Effector CD8-positive, alpha-beta T cell (primary cell): ENCODE results near the gene NRG2.

ENCODE experiments used
- DNase-seq: peaks from one replicate; lab custom pipeline; 2025; lab: John Stamatoyannopoulos, UW

The NRG2 gene

DNA sequence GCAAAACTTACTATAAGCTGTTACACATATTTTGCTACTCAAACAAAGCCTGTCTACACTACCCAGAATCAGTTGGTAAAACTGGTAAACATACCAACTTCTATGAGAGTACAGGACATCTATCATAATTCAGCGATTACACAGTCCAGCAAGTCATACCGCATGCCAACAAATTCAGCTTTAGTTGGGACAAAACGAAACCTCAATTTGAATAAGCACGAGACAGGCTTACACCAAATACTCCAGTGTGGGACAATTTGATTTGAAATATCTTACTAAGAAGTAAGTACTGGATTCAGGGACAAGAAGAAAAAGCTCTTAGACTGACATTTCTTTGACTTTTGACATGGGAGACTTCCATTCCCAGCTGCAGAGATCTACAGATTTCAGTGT is 2.0 kb downstream of the NRG2 start:
- DNase-seq, result no peak

DNA sequence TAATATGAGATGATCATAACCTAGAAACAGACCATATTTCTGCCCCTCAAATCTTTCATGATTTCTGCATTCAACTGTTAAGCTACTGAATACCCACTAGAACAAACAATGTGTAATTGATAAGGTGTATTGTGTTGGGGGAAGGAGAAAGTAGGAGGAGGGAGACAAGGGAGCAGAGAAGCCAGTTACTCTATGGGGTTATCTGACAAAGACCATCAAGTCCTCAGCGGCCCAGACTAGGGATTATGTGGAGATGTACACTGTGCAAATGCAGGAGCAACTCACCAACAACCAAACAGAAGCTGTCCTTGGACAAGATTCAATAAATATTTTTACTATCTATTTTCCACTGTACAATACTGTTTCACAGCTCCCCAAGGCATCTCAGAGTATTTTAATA is 2.7 kb downstream of the NRG2 start:
- no peak for DNase-seq

DNA sequence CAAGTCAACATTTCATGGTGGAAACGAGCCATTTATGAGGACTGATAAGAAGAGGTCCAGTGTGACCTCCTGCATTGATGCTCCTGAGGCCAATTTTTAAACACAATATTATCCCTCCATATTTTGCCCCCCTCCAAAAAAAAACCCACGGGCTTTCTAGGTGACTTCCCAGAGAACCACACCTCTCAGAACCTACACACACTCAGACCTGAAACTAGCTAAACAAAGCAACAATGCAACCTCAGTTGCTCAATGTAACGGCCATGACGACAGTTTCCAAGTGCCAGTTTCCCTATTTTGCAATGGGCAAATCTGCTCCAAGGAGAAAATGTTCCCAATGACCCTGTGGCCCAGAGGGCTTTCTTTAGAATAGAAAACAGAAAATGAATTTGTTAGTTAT is 3.5 kb downstream of the NRG2 start:
- DNase-seq, result no peak

DNA sequence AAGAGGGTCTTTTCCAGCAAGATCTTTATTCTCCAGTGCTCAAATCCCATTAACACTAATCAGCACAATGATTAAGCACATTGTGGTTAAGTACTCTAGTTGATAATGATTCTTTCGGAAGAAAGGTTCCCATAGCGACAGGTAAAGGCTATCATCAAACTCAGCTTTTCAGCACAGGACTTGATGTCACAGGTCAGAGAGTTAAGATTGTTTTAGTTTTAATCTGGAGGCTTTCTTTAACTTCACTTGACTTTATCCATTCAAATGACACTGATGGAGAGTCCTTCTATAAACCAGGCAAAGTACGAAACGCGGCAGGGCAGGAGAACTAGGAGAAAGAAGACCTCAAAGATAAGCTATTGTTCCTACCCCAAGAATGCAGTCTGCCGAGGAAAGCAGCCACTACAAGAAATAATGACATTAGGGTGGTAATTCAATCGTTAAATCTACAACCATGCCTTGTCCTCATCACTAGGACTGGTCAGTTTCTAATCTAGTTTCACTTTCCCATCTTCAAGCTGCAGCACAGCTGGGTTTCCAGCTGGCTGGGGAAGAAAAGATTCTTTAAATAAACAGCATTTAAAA is 4.6 kb downstream of the NRG2 start:
- DNase-seq, result no peak

DNA sequence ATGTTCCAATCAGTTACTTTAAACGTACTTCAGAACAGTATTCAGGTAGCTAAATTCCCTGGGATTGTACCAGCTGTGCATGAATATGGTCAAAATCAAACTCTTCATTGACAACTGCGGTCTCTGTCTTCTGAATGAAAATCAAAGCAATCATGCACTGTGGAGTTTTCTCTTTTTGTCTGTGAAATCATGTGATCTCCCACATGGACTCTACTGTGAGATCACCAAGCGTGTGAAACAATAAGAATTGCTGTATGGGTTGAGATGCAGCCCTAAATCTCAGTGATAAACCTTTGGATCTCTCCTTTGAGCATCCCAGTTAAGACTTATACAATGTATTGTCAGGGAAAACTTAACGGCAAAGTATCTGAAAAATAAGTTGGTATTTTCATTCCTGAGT is 6.1 kb downstream of the NRG2 start:
- DNase-seq, result no peak

DNA sequence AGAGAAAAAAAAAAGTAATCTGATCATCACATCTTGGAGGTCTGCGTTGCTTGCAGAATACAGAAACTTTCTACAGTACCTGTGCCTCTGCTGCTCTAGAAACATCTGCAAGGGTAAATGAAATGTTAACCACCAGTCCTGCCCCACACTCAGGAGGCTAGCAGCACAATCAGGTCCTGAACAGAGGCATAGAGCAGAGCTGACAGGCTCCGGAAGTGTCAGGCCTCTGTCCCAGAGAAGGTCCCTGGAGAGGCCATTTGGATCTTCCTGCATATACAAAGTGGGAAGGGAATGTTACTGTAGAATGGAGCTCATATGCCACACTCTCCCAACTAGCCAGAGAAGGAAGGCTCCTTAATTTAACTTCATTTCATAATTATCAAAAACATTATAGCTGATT is 7.2 kb downstream of the NRG2 start:
- DNase-seq, result no peak

DNA sequence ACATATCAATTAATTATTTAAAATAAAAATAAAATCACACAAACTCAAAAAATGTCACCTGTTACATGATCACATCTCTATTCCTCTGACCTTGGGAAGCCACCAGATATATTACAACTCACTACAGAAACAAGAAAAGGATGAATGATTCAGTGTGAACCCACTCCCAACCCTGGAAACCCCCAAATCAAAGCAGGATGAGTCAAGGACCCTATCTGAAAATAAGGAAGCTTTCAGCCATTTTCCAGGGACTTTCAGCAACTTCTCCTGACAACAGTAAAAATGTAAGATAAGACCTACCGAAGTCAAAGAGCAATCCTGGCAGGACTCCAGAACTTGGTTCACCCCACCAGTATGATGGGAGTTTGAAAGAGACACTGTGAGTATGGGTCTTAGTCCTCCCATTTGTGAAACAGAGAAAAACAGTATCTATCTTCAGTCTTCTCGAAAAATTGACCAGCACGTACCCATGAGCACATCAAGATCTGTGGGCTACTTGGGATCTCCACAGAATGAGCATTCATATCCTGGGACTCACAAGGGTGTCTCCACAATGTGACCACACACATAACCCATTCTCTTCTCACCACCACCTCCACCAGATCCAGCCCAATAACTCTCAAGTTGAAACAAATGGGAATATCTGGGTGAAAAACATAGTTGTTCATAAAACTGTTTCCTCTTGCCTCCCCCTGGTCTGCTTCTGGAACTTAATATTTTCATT is 9.9 kb downstream of the NRG2 start:
- DNase-seq, result no peak

DNA sequence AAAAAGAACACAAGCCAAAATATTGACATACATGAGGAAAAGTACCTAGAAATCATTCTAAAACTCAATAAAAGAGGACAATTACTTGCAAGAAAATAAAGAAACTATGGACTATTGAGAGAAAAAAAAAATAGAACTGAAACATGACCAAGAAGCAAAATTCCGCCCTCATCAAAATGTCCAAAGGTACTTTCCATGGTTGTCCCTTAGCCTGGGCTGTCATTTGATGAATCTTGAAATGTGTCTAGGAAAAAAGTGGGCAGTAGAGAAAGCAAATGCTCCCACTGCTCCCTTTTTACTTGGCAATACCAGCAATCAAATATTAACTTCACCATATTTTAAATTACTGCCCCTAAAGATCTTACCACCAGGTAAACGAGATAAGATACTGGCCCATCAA is 10.8 kb downstream of the NRG2 start:
- DNase-seq, result no peak

DNA sequence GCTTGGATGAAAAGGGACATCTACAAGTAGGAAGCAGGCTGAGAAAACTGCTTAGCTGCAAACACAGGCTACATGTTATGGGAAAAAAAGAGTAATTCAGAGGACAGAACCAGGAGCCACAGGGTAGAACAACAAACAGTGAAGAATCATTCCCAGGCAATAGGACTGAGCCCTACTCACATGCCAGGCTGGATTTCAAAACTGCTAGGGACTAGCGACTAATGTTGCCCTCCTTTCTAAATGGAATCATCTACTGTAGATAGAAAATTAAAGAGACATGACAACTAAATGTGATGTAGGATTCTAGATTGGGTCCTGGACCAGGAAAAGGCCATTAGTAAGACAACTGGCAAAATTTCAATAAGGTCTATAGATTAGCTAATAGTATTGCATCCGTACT is 15.3 kb downstream of the NRG2 start:
- no peak for DNase-seq

DNA sequence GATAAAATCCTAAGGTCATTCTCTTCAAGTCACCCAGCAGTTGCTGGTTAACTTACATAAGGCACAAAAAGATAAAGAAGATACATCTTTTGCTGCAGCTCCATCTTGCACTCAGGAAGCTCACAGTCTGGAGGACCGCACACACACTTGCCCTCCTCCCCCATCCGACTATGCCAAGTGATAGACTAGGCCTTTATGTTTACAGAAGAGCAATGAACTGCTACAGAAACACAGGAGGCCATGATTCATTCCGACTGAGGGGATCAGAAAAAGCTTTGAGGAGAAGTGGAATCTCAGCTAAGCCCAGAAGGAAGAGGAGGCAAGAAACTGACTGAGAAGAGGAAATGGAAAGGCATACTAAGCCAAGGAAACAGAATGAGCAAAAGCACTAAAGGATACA is 17.4 kb downstream of the NRG2 start:
- DNase-seq, result no peak

DNA sequence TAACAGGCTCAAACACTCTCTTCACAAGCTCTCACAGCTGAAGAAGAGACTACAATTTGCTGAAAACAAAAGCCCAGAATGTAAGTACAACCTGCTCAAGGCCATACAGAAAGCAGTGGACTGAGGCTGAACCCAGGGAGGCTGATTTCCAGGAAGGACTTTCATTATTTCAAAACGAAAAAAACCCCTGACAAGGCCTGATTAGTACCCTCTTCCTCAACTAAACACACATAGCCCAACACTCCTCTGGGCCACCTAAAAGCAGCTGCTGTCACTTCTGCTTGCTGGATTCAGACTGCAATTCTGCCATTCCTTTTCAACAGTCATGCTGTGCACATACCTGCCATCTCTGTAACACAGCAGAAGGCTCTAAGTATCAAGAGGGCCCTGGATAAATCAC is 18.2 kb downstream of the NRG2 start:
- no peak for DNase-seq

DNA sequence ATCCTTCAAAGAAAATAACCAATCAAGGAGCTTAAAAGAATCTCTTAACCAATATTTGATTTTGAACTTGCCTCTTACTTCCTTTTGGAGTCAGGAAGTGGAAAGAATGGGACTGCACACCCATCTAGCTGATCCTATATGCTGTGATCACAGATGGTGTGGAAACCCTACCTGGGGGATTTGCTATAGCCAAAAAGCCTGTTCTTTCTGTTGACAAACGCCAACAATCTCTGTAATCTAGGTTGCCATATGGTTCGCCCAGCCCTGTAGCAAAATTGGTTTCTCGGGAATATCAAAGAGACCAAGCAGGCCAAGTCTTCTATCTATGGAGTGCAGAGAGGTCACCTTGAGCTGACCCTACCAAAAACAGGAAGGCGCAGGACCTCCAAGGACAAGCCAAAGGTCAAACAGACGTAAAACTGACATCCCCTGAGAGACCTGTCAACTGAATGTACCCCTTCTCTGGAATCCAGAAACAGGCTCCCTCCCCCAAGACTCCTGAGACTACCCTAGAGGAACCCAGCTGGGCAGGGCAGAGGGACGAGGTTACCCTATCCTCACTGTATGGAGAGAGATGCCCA is 19.4 kb downstream of the NRG2 start:
- DNase-seq, result no peak

DNA sequence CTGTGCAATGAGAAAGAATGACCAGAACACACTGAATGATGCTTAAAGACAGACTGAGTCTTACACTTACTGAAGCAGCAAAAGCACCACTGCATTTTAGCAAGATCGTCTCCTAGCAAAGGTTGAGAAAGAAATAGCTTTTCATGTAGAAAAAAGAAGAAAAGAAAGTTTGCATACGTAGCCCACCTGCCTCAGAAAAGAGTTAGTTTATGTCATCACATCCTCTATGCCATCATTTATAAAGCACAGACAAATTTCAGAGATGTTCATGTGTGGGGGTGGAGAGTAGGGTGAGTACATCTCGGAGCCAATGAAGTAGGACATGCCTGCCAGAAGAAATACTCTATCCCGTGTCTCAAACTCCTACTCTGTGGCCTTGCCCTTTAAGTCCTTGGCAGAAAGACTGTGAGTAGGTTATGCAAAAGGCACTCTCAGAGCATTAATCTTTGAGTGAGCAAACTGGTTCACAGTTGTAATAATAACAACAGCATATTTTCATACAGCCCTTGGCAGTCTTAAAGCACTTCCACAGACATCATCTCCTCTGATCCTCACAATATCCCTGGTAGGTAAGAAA is 22.4 kb downstream of the NRG2 start:
- DNase-seq, result no peak

DNA sequence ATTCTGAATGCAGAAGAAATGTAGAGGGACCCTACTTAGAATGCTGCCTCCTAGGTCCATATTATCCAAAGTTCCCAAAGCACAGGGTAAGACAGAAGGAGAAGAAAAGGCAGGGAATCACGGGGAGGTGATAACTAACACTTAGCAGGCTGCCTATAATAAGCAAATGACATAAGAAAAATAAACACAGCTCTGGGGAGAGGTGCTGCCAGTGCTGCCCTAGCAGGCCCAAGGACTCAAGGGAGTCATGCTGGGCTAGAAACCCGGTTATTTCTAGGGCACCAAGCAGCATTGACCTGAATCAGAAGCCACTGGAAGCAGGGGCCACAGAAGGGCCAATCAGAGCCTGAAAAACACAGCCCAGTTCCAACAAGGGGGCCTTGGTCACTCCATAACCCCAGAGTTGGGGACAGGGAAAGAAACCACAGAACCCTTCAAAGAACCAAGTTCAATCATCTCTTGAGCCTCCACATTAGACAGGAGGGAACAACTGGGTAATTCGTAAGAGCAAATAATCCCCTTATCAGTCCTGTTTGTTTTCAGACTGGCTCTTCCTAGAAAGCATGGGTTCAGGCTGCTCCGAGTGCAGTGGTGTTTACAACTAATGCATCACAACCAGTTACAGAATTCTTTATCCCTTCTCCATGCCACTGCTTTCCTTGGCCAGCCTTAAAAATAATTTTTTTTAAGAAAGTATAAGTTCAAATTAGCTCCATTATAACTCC is 24.0 kb downstream of the NRG2 start:
- DNase-seq, result no peak

DNA sequence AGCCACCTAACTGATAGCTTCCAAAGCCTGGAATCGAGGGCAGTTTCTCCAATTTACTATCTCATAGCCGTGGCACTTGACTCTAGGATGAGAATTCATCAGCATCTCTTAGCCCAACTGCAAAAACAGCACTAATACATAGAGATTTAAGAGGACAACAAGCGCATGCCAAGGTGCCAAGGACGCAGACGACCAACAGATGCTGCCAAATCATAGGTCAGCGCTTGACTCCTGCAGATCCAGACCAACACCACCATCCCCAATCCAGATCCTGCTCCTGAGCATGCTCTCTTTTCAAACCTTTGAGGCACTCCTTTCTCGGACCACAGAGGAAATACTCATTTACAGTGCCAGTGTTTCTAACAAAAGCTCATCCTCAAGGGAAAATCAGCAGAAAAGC is 24.6 kb downstream of the NRG2 start:
- DNase-seq, result no peak

DNA sequence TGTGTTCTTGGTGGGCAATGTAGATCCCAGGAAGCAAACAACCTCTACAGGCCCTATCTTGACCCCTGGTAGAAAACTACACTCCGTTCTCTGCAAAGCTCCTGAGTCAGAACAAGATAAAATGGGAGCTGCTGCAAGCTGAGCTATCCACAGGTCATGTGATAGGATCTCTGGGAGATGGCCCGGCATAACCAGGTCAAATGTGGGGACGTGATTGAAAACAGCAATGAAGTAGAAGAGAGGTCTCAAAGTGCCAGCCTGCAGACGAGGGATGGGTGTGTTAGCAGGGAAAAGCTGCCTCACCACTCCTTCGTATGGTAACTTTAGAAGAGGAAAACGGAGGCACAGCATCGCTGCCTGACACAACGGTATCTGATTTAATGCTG is 25.0 kb downstream of the NRG2 start:
- DNase-seq, result no peak

DNA sequence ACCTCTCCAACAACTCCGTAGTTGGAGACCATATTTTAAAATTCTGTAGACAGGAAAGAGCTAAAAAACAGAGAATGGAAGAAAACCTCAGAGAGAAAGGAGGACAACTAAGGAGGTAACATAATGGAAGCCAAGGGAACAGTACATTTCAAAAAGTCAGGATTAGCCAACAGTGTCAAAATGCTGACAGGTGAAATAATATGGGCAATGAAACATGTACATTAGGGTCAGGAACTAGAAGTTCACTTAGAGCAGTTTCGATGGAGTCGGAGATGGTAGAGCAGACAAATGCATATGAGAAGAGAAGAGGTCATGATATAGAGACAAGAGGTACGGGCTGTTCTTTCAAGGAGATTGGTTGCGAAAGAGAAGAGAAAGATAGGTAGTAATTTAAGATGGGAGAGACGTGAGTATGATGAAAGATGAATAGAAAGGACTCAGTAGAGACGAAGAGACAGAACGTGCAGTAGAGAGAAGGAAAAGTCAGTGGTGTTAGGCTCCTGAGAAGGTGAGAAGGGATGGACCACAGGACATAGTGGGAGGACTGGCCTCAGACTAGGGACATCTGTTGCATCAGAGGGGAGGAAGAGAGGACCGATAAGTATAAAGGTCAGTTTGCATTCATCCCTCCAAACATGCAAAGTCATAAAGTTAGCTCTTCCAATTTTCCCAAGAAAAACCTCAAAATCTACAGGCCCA is 25.6 kb downstream of the NRG2 start:
- no peak for DNase-seq

DNA sequence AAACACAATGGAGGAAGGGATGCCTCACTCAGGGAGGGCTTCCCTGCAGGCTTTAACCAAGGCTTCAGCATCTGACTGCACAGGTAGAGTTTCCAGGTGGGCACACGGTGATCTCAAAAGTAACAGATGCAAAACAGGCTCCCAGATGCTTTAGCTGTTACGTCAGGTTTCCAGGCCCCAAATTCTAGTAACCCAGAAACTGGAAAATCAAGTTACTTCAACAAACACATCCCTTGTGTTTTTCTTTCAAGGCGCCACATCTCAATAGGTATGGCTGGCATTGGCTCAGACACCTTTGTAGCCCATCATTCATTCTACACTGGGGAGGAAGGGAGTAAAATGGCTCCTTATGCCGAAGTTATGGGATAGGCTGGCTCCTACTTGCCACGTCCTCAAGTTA is 27.4 kb downstream of the NRG2 start:
- no peak for DNase-seq

DNA sequence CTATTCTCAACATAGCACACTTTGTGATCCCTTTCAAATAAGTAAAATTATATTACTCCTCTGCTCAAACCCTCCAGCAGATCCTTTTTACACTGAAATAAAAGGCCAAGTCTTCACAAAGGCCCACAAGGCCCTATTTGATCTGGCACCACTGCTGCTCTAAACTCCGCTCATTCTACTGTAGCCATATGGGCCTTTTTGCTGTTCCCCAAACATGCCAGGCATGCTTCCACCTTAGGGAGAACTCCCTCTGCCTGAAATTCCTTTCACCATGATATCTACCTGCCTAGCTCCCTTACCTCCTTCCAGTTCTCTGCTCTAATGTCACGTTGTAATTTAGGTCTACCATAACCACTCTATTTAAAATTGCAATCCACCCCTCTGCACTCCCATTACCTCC is 28.3 kb downstream of the NRG2 start:
- DNase-seq, result no peak

DNA sequence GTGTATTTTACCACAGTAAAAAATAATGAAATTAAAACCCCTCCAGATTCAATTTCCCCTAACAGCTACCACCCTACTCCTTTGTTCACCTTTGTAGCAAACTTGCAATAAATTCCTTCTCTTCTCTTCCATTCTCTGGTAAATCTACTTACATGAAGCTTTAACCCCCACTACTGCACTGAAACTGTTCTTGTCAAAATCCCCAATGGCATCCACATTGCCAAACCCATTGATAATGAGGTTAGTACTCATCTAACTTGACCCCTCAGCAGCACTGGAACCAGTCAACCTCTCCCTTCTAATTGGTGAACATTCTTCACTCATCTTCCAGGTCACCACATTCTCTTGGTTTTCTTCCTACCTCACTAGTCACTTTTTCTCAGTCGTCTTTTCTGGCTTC is 29.6 kb downstream of the NRG2 start:
- no peak for DNase-seq

DNA sequence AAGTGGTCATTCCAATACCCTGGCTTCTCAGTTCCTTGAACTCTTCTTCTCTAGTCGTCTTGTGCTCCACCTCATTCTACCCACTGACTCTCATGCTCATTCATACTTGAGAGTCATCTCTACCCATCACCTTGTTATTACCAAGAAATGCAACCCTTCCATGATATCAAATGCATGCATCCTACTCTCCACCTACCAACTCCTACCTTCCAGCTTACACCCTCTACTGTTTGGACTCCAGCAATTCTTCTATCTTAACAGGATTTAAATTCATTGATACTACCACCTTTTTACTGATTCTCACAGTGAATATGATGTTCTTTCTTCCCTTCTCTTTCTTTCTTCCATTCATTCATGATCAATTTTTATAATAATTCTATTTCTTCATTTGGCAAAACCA is 30.7 kb downstream of the NRG2 start:
- no peak for DNase-seq

DNA sequence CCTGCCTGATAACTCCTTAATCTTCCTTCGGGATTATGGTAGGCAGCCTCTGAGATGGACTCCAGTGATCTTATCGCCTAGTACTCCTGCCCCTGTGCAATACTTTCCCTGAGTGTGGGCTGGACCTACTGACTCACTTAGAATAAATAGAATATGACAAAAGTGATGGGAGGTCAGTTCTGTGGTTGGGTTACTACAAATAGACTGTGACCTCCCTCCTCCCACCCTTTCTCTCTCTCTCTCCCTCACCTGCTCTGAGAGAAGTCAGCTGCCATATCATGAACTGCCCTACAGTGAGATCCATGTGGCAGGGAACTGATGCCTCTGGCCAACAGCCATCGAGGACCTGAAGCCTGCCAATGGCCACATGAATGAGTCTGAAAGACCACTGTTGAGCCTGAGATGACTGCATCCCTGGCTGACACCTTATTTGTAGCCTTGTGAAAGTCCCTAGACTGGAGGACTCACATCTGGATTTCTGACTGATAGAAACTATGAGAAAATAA is 31.7 kb downstream of the NRG2 start:
- DNase-seq, result no peak
